ENCODE results near the gene SCAP.

- TF ChIP-seq CTCF (IDR thresholded peaks at IDR 0.05) (no peak), POLR2A (IDR thresholded peaks at IDR 0.05) (no peak)
Measured at GRCh38 chr3:47464588-47464987, 11.2 kb downstream of the SCAP start.

Measured in ovary (tissue), 3 donors.